Globus pallidus (tissue), 1 donor: ENCODE measurements around the gene TRIM14.
"Not testable (repeated sequence)": the region's sequence is repeated elsewhere in the genome, so short reads cannot be mapped to it uniquely, and the experiment has no call there.

ENCODE experiments used
- DNase-seq: peaks from one replicate; pipeline ENCODE4 v3.0.0-alpha.2; 2015; ENCODE audit warnings: low spot score

Gene TRIM14

GRCh38 chr9:98083061-98083501 lies 35.9 kb downstream of the TRIM14 start:
- DNase-seq = no peak

GRCh38 chr9:98081477-98082219 lies 37.4 kb downstream of the TRIM14 start:
- no peak for DNase-seq

- DNase-seq = no peak
Observed at GRCh38 chr9:98080780-98081179, 38.2 kb downstream of the TRIM14 start.

GRCh38 chr9:98080326-98080725 lies 38.7 kb downstream of the TRIM14 start:
- no peak for DNase-seq

- no peak for DNase-seq
Observed at GRCh38 chr9:98078895-98079294, 40.1 kb downstream of the TRIM14 start.

GRCh38 chr9:98076514-98076890 lies 42.5 kb downstream of the TRIM14 start:
- not testable (repeated sequence) for DNase-seq

- DNase-seq = no peak
Observed at GRCh38 chr9:98075332-98075805, 43.7 kb downstream of the TRIM14 start.

GRCh38 chr9:98074115-98074990 lies 44.7 kb downstream of the TRIM14 start:
- DNase-seq = peak; percentile 37

- no peak for DNase-seq
Observed at GRCh38 chr9:98071737-98072136, 47.3 kb downstream of the TRIM14 start.

- no peak for DNase-seq
Observed at GRCh38 chr9:98070704-98071103, 48.3 kb downstream of the TRIM14 start.

- DNase-seq = no peak
Observed at GRCh38 chr9:98069551-98069950, 49.5 kb downstream of the TRIM14 start.

GRCh38 chr9:98067184-98067583 lies 51.8 kb downstream of the TRIM14 start:
- no peak for DNase-seq

GRCh38 chr9:98066235-98066634 lies 52.8 kb downstream of the TRIM14 start:
- no peak for DNase-seq

- no peak for DNase-seq
Observed at GRCh38 chr9:98064623-98065392, 54.2 kb downstream of the TRIM14 start.

- DNase-seq = no peak
Observed at GRCh38 chr9:98062161-98062560, 56.9 kb downstream of the TRIM14 start.

GRCh38 chr9:98057138-98057799 lies 61.8 kb downstream of the TRIM14 start:
- DNase-seq = no peak

- peak; percentile 88 for DNase-seq
Observed at GRCh38 chr9:98056269-98057137, 62.5 kb downstream of the TRIM14 start, which contains the start of gene NANS. Gene NANS, plus strand, starts transcription at chr9:98056732. Its CDS starts 77 bp downstream, at chr9:98056809.

- no peak for DNase-seq
Observed at GRCh38 chr9:98054376-98054951, 64.6 kb downstream of the TRIM14 start.

- DNase-seq = no peak
Observed at GRCh38 chr9:98050351-98050750, 68.7 kb downstream of the TRIM14 start.
